Endothelial cell (in vitro differentiated cells): Measurements from ENCODE around the gene COL13A1. TPM values are rescaled to one million over a fixed set of nuclear protein-coding genes. Genes with fewer than 3 reads are reported as not detected.

Source experiments
- DNase-seq: peaks from one replicate; pipeline ENCODE4 v3.0.0; 2021; ENCODE audit warnings: low spot score
- H3K27ac Mint-ChIP-seq: one replicate; pipeline ENCODE4 v1.8.0; 2021; ENCODE audit warnings: mixed read lengths, inconsistent platforms; ENCODE audit not compliant: unreplicated experiment
- H3K27me3 Mint-ChIP-seq: one replicate; pipeline ENCODE4 v1.8.0; 2021; ENCODE audit warnings: mild to moderate bottlenecking, moderate library complexity, mixed read lengths, inconsistent platforms; ENCODE audit not compliant: unreplicated experiment
- H3K36me3 Mint-ChIP-seq: one replicate; pipeline ENCODE4 v1.8.0; 2021; ENCODE audit warnings: mild to moderate bottlenecking, low read depth, mixed read lengths, inconsistent platforms; ENCODE audit not compliant: unreplicated experiment
- H3K4me1 Mint-ChIP-seq: one replicate; pipeline ENCODE4 v1.8.0; 2021; ENCODE audit warnings: mild to moderate bottlenecking, mixed read lengths, inconsistent platforms; ENCODE audit not compliant: unreplicated experiment
- H3K4me3 Mint-ChIP-seq: one replicate; pipeline ENCODE4 v1.8.0; 2021; ENCODE audit warnings: mild to moderate bottlenecking, mixed read lengths, inconsistent platforms; ENCODE audit not compliant: unreplicated experiment
- H3K9me3 Mint-ChIP-seq: one replicate; pipeline ENCODE4 v1.8.0; 2021; ENCODE audit warnings: mixed read lengths, inconsistent platforms; ENCODE audit not compliant: unreplicated experiment
- CTCF ChIP-seq: fragments of 200-600 bp; sonication (generic); IDR thresholded peaks from one replicate; pipeline ENCODE4 v1.5.0; 2021; ENCODE audit warnings: antibody characterized with exemption; ENCODE audit not compliant: unreplicated experiment
- total RNA-seq: library from RNA; stranded (reverse); fragmentation: NEBNext Ultra II Directional; extraction: Animal tissue kit (Norgen Biotek cat#: 25700); gene quantifications from one replicate; pipeline ENCODE4 v1.2.1, GENCODE V29; 2021; ENCODE audit not compliant: unreplicated experiment

Gene COL13A1
- total RNA-seq, 1 donor from 2014 or later, result 22.6 TPM

GRCh38 chr10:69892816-69893215 lies 91.1 kb downstream of the COL13A1 start:
- no peak for TF ChIP-seq CTCF
- H3K4me1 Mint-ChIP-seq, result peaks cover 10% of the 10 kb centered on the region
- no peaks in the 10 kb centered on the region for H3K9me3 Mint-ChIP-seq
- no peak overlapping the region for H3K27ac Mint-ChIP-seq
- DNase-seq, result no peak
- H3K4me3 Mint-ChIP-seq, result no peak overlapping the region
- no peaks in the 10 kb centered on the region for H3K36me3 Mint-ChIP-seq
- peaks cover 10% of the 10 kb centered on the region for H3K27me3 Mint-ChIP-seq

GRCh38 chr10:69893271-69893900 lies 91.7 kb downstream of the COL13A1 start:
- TF ChIP-seq CTCF, result no peak
- no peaks in the 10 kb centered on the region for H3K9me3 Mint-ChIP-seq
- H3K4me1 Mint-ChIP-seq, result peaks cover 10% of the 10 kb centered on the region
- no peak overlapping the region for H3K4me3 Mint-ChIP-seq
- H3K36me3 Mint-ChIP-seq, result peaks cover under 1% of the 10 kb centered on the region
- H3K27me3 Mint-ChIP-seq, result peaks cover 10% of the 10 kb centered on the region
- DNase-seq, result no peak
- no peak overlapping the region for H3K27ac Mint-ChIP-seq

- TF ChIP-seq CTCF, result no peak
- Mint-ChIP-seq H3K27me3 (peaks cover 10% of the 10 kb centered on the region), H3K36me3 (peaks cover 6% of the 10 kb centered on the region), H3K9me3 (no peaks in the 10 kb centered on the region), H3K4me1 (peaks cover 10% of the 10 kb centered on the region), H3K27ac (no peak overlapping the region), H3K4me3 (no peak overlapping the region)
- DNase-seq, result no peak
Observed at GRCh38 chr10:69894156-69894555, 92.5 kb downstream of the COL13A1 start.

GRCh38 chr10:69895759-69896158 lies 94.1 kb downstream of the COL13A1 start:
- peaks cover 10% of the 10 kb centered on the region for H3K27me3 Mint-ChIP-seq
- no peak overlapping the region for H3K4me3 Mint-ChIP-seq
- no peak for DNase-seq
- no peak for TF ChIP-seq CTCF
- no peaks in the 10 kb centered on the region for H3K9me3 Mint-ChIP-seq
- peaks cover 6% of the 10 kb centered on the region for H3K36me3 Mint-ChIP-seq
- H3K27ac Mint-ChIP-seq, result no peak overlapping the region
- peaks cover 14% of the 10 kb centered on the region for H3K4me1 Mint-ChIP-seq

GRCh38 chr10:69896606-69897231 lies 95.0 kb downstream of the COL13A1 start:
- H3K4me1 Mint-ChIP-seq, result peaks cover 18% of the 10 kb centered on the region
- no peak overlapping the region for H3K4me3 Mint-ChIP-seq
- no peak for DNase-seq
- no peak for TF ChIP-seq CTCF
- peaks cover 10% of the 10 kb centered on the region for H3K27me3 Mint-ChIP-seq
- H3K9me3 Mint-ChIP-seq, result no peaks in the 10 kb centered on the region
- no peak overlapping the region for H3K27ac Mint-ChIP-seq
- peaks cover 6% of the 10 kb centered on the region for H3K36me3 Mint-ChIP-seq
